Middle frontal gyrus (tissue), 1 donor: ENCODE data around the gene NPL.
A peak's percentile ranks its signal among the peaks of the same experiment; 100 is the strongest.

ENCODE experiments used
- DNase-seq: peaks from one replicate; pipeline ENCODE4 v3.0.0-alpha.2; 2015; ENCODE audit warnings: low spot score; ENCODE audit errors: extremely low spot score

NPL gene

GRCh38 chr1:182816863-182817262, 27.3 kb downstream of the NPL start:
- no peak for DNase-seq

- no peak for DNase-seq
Observed at GRCh38 chr1:182817802-182818201, 28.2 kb downstream of the NPL start.

GRCh38 chr1:182823220-182823619, 33.6 kb downstream of the NPL start:
- no peak for DNase-seq

- no peak for DNase-seq
Observed at GRCh38 chr1:182826892-182827291, 37.3 kb downstream of the NPL start.

GRCh38 chr1:182829285-182829932, 39.8 kb downstream of the NPL start:
- no peak for DNase-seq

GRCh38 chr1:182833271-182833670, 43.7 kb downstream of the NPL start:
- DNase-seq: no peak

- DNase-seq: no peak
Observed at GRCh38 chr1:182834326-182834725, 44.8 kb downstream of the NPL start.

- no peak for DNase-seq
Observed at GRCh38 chr1:182835806-182836205, 46.2 kb downstream of the NPL start.

GRCh38 chr1:182839209-182840066, 49.9 kb downstream of the NPL start, which contains the start of gene DHX9:
TSS of gene DHX9 (plus strand) at chr1:182839347. CDS start at chr1:182842567, 3,220 bp downstream.
- peak; percentile 80 for DNase-seq

- DNase-seq: no peak
Observed at GRCh38 chr1:182841368-182841988, 51.9 kb downstream of the NPL start.

- no peak for DNase-seq
Observed at GRCh38 chr1:182842265-182842664, 52.7 kb downstream of the NPL start.

- no peak for DNase-seq
Observed at GRCh38 chr1:182845379-182845778, 55.8 kb downstream of the NPL start.

GRCh38 chr1:182845894-182846293, 56.3 kb downstream of the NPL start:
- DNase-seq: no peak

GRCh38 chr1:182847105-182847504, 57.5 kb downstream of the NPL start:
- DNase-seq: no peak

- DNase-seq: no peak
Observed at GRCh38 chr1:182848736-182849135, 59.2 kb downstream of the NPL start.

GRCh38 chr1:182850319-182850718, 60.7 kb downstream of the NPL start:
- no peak for DNase-seq

- no peak for DNase-seq
Observed at GRCh38 chr1:182851825-182852224, 62.3 kb downstream of the NPL start.

- DNase-seq: no peak
Observed at GRCh38 chr1:182855911-182856310, 66.3 kb downstream of the NPL start.

- DNase-seq: no peak
Observed at GRCh38 chr1:182857212-182857611, 67.6 kb downstream of the NPL start.

GRCh38 chr1:182860658-182861057, 71.1 kb downstream of the NPL start:
- no peak for DNase-seq

- no peak for DNase-seq
Observed at GRCh38 chr1:182861994-182862393, 72.4 kb downstream of the NPL start.

GRCh38 chr1:182862827-182863226, 73.3 kb downstream of the NPL start:
- no peak for DNase-seq
